ENCODE results near the gene C13orf46.

Gene C13orf46

GRCh38 chr13:113906571-113906970, 67.3 kb downstream of the C13orf46 start:
- TF ChIP-seq CTCF (conservative IDR thresholded peaks at IDR 0.05; ENCODE audit: low read depth) = no peak
- DNase-seq (ENCODE audit: low spot score) = no peak
- ChIA-PET POLR2A (ENCODE audit: low non-redundant PET) (no interaction called here), CTCF (no interaction called here)
- peak overlapping the region; percentile 78 for H3K27ac ChIP-seq

DNA sequence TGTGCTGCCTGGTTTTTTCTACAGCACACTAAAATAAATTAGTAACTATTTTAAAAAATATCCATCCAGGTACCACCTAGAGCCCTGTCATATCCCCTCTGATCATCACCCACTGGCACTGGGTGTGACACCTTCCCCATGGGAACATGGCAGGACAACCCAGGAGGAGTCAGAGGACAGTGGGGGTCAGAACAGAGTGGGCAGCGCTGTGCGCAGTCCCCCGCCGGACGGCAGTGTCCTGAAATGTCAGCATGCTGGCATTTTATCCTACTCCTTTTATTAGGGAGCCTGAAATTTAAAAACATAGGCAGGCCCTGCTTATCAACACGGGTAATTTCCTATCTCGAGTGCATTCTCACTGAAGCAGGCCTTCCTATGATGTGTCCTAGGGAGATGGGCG, 67.9 kb downstream of the C13orf46 start:
- ChIA-PET POLR2A (ENCODE audit: low non-redundant PET) (no interaction called here), CTCF (no interaction called here)
- H3K27ac ChIP-seq = peak overlapping the region; percentile 78; the same call in 1 of the 2 replicates
- DNase-seq (ENCODE audit: low spot score) = no peak
- TF ChIP-seq CTCF (conservative IDR thresholded peaks at IDR 0.05; ENCODE audit: low read depth) = no peak

DNA sequence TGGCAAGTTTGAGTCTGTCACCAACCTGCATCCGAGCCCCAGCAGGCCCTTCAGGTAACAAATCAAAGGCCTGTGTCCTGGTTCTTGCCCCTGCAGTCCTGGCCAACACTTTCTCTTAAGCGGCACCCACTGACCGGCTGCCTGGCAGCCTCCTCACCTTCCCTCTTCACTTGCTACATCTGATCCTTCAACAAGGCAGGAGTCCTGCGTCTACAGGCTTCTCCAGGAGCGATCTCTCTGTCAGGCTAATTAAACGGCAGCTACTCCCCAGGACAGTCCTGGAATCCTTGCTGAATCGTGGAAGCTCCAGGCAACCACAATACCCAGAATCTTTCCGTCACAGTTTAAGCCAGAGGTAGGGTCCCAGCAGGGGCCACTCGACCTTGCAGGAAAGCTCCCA, 68.9 kb downstream of the C13orf46 start:
- DNase-seq (ENCODE audit: low spot score) = no peak
- ChIA-PET POLR2A (ENCODE audit: low non-redundant PET) (no interaction called here), CTCF (interaction anchor here (0.7 kb wide), 1 partner anchor 34 kb away, joined by 3 read pairs; no protein-coding TSS in a partner anchor)
- H3K27ac ChIP-seq = peak overlapping the region; percentile 28; the same call in 1 of the 2 replicates
- TF ChIP-seq CTCF (conservative IDR thresholded peaks at IDR 0.05; ENCODE audit: low read depth) = no peak

DNA sequence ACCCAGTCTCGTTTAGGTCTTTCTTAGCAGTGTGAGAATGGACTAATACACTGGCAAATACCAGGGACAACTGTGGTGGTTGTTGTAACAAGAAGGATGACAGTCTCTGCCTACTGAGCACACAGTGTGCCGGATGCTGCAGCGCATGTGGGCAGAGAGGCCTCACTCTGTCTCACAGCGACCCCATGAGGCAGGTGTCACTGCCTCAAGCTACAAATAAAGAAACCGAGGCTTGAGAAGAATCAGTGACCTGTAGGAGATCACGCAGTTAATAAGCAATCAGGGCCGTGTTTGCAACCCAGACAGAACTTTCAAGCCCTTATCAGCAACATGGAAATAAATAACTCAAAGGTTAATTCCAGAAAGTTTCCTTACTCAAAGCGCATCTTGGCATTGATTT, 69.5 kb downstream of the C13orf46 start:
- ChIA-PET POLR2A (ENCODE audit: low non-redundant PET) (no interaction called here), CTCF (interaction anchor here (0.7 kb wide), 1 partner anchor 33 kb away, joined by 3 read pairs; no protein-coding TSS in a partner anchor)
- no peak for DNase-seq (ENCODE audit: low spot score)
- H3K27ac ChIP-seq = peak overlapping the region; percentile 54; the same call in 1 of the 2 replicates
- TF ChIP-seq CTCF (conservative IDR thresholded peaks at IDR 0.05; ENCODE audit: low read depth) = no peak

DNA sequence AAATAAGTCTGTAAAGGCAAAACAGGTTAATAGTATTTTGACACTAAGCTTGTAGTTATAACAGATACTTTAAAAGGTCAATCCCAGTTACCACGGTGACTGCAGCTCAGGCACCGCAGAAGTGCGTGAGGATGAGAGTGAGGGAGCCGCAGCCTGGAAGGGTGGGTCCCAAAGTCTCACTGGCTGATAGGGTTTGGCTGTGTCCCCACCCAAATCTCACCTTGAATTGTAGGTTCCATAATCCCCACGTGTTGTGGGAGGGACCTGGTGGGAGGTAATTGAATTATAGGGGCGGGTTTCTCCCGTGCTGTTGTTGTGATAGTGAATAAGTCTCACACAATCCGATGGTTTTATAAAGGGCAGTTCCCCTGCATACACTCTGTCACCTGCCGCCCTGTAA, 70.0 kb downstream of the C13orf46 start:
- POLR2A ChIA-PET (ENCODE audit: low non-redundant PET) = no interaction called here
- CTCF ChIA-PET = interaction anchor here (0.5 kb wide), 1 partner anchor 243 kb away, joined by 4 read pairs; no protein-coding TSS in a partner anchor
- peak overlapping the region; percentile 54; the same call in 1 of the 2 replicates for H3K27ac ChIP-seq
- no peak for TF ChIP-seq CTCF (conservative IDR thresholded peaks at IDR 0.05; ENCODE audit: low read depth)
- no peak for DNase-seq (ENCODE audit: low spot score)

Measured in RWPE1 (cell line).